ENCODE results near the gene ATP11A.

Gene ATP11A

DNA sequence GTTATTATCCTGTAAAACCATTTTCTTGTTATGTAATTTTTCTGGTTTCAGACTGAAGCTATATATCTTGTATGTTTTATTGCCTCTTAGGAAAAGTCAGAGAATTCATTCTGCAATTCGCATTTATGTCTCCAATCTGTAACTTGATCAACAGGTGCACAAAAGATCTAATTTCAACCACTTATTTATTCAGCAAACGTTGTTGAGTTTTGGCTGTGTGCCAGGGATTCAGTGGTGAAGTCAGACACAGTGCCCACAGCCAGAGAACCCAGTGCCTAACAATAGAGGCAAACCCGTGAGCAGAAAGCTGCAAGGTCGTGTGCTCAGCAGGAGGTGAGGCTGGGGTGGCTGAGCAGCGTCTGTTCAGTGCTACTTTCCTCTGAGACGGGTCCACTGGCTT is 159.7 kb downstream of the ATP11A start:
- Histone ChIP-seq H3K4me3 (ENCODE audit: low read length) (no peak overlapping the region), H3K9me3 (ENCODE audit: insufficient read depth, low read depth, low read length) (no peaks in the 10 kb centered on the region), H3K4me1 (ENCODE audit: insufficient read depth, low read length) (no peaks in the 10 kb centered on the region), H3K27me3 (ENCODE audit: insufficient read depth, low read length) (no peaks in the 10 kb centered on the region), H3K27ac (ENCODE audit: low read length) (no peak overlapping the region), H3K9ac (ENCODE audit: low read depth, low read length) (no peak overlapping the region), H3K36me3 (ENCODE audit: insufficient read depth, low read depth, low read length) (peaks cover 50% of the 10 kb centered on the region)

DNA sequence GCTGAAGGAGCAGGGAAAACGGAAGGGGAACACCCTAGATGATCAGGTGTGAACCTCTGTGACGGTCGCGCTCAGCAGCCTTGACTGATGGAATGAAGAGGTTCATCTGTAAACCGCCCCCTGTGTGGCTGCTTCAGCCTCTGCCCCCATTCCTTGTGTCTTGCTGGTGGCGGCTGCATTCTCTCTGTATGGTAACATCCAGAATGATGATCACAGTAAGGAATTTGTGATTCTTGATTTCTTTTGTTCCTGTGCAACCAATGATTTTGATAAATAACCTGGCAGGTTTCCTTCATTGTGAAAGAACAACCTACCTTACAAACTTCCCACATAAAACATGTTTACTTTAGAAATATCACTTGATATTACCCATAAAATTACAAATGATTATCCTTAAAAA is 160.4 kb downstream of the ATP11A start:
- peaks cover 57% of the 10 kb centered on the region for H3K36me3 ChIP-seq (ENCODE audit: insufficient read depth, low read depth, low read length)
- H3K9me3 ChIP-seq (ENCODE audit: insufficient read depth, low read depth, low read length): no peaks in the 10 kb centered on the region
- H3K27ac ChIP-seq (ENCODE audit: low read length): no peak overlapping the region
- H3K9ac ChIP-seq (ENCODE audit: low read depth, low read length): no peak overlapping the region
- H3K27me3 ChIP-seq (ENCODE audit: insufficient read depth, low read length): no peaks in the 10 kb centered on the region
- no peaks in the 10 kb centered on the region for H3K4me1 ChIP-seq (ENCODE audit: insufficient read depth, low read length)
- H3K4me3 ChIP-seq (ENCODE audit: low read length): no peak overlapping the region

DNA sequence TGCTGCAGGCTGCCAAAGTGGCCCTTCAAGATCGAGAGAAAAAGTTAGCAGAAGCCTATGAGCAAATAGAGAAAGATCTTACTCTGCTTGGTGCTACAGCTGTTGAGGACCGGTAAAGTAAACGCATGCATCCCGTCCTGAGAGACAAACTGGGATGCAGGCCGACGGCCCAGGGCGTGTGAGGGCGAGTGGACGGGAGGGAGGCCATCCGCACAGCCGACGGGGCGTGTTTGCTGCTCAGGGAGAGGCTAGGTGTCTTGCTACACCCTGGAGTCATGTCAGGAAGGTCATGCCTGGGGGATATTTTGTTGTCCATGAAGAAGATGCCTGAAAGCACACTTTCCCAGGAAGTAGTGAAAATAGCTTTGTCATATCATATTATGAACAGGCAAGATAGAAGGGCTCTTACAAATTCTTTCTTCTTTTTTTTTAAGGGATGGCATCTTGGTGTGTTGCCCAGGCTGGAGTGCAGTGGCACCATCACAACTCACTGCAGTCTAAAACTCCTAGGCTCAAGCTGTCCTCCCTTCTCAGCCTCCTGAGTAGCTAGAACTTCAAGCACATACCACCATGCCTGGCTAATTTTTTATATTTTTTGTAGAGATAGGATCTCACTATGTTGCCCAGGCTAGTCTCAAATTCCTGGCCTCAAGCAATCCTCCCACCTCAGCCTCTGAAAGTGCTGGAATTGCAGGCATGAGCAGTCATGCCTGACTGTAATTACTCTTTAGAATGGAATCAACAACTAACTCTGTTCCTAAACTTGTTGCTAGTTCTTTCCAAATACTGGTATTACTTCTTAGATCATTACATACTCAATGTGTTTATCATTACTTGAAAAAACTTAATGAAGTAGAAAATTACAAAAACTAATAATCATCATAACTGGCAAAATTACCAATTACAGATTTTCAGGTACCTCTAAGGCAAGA is 161.5 kb downstream of the ATP11A start:
- Histone ChIP-seq H3K9ac (ENCODE audit: low read depth, low read length) (no peak overlapping the region), H3K36me3 (ENCODE audit: insufficient read depth, low read depth, low read length) (peaks cover 61% of the 10 kb centered on the region), H3K27ac (ENCODE audit: low read length) (no peak overlapping the region), H3K9me3 (ENCODE audit: insufficient read depth, low read depth, low read length) (no peaks in the 10 kb centered on the region), H3K27me3 (ENCODE audit: insufficient read depth, low read length) (no peaks in the 10 kb centered on the region), H3K4me1 (ENCODE audit: insufficient read depth, low read length) (no peaks in the 10 kb centered on the region), H3K4me3 (ENCODE audit: low read length) (no peak overlapping the region)

DNA sequence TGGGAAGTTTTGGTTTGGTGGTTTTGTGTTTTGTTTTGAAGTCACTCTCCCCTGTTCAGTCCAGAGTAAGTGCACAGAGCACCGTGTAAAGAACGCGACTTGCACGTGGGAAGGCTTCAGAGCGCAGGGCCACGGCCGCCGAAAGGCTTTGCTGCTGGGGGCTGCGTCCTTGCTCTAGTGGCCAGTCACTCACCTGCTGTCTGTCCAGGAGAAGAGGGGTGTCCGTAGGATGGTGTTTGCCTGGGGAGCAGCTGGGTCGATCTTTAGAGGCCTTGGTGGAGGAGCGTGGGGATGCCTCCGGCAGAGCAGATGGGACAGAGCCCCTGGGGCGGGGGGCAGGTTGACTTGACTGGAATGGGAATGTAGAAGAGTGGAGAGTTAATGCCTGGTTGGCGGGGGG is 162.6 kb downstream of the ATP11A start:
- Histone ChIP-seq H3K9me3 (ENCODE audit: insufficient read depth, low read depth, low read length) (no peaks in the 10 kb centered on the region), H3K9ac (ENCODE audit: low read depth, low read length) (no peak overlapping the region), H3K27ac (ENCODE audit: low read length) (no peak overlapping the region), H3K4me1 (ENCODE audit: insufficient read depth, low read length) (no peaks in the 10 kb centered on the region), H3K36me3 (ENCODE audit: insufficient read depth, low read depth, low read length) (peaks cover 68% of the 10 kb centered on the region), H3K4me3 (ENCODE audit: low read length) (no peak overlapping the region), H3K27me3 (ENCODE audit: insufficient read depth, low read length) (no peaks in the 10 kb centered on the region)

DNA sequence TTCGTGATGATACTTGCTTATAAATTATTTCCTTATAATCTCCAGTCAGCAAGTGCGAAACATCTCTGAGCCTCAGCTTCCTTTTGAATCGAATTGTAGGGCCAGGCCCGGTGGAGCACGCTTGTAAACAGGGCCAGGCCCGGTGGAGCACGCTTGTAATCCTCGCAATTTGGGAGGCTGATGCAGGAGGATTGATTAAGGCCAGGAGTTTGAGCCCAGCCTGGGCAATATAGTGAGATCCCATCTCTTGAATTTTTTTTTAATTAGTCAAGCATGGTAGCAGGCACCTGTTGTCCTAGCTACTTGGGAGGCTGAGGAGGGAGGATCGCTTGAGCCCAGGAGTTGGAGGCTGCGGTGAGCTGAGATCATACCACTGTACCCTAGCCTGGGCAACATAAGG is 163.0 kb downstream of the ATP11A start:
- Histone ChIP-seq H3K9ac (ENCODE audit: low read depth, low read length) (no peak overlapping the region), H3K36me3 (ENCODE audit: insufficient read depth, low read depth, low read length) (peaks cover 68% of the 10 kb centered on the region), H3K4me1 (ENCODE audit: insufficient read depth, low read length) (no peaks in the 10 kb centered on the region), H3K9me3 (ENCODE audit: insufficient read depth, low read depth, low read length) (no peaks in the 10 kb centered on the region), H3K4me3 (ENCODE audit: low read length) (no peak overlapping the region), H3K27ac (ENCODE audit: low read length) (no peak overlapping the region), H3K27me3 (ENCODE audit: insufficient read depth, low read length) (no peaks in the 10 kb centered on the region)

DNA sequence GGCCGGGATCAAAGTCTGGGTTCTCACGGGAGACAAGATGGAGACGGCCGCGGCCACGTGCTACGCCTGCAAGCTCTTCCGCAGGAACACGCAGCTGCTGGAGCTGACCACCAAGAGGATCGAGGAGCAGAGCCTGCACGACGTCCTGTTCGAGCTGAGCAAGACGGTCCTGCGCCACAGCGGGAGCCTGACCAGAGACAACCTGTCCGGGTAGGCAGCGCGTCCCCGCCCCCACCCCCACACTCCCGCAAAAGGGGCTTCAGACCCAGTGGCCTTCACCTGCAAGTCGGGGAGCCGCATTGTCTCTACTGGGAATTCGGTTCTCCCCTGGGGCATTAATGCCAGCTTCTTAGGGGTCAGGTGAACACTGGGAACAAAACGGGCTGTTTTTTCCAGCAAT is 164.5 kb downstream of the ATP11A start:
- Histone ChIP-seq H3K4me3 (ENCODE audit: low read length) (no peak overlapping the region), H3K36me3 (ENCODE audit: insufficient read depth, low read depth, low read length) (peaks cover 82% of the 10 kb centered on the region), H3K27ac (ENCODE audit: low read length) (no peak overlapping the region), H3K4me1 (ENCODE audit: insufficient read depth, low read length) (no peaks in the 10 kb centered on the region), H3K9ac (ENCODE audit: low read depth, low read length) (no peak overlapping the region), H3K27me3 (ENCODE audit: insufficient read depth, low read length) (no peaks in the 10 kb centered on the region), H3K9me3 (ENCODE audit: insufficient read depth, low read depth, low read length) (no peaks in the 10 kb centered on the region)

DNA sequence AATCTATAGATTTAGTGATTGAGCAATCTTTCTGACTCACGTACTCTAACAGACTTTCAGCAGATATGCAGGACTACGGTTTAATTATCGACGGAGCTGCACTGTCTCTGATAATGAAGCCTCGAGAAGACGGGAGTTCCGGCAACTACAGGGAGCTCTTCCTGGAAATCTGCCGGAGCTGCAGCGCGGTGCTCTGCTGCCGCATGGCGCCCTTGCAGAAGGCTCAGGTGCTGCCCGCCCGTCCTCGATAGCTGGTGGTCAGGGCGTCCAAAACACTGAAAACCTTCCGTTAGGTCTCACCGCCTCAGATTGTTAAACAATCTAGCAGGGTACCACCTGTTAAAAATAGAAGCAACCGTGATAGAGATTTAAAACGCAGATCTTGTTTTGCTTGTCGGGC is 166.0 kb downstream of the ATP11A start:
- Histone ChIP-seq H3K9me3 (ENCODE audit: insufficient read depth, low read depth, low read length) (no peaks in the 10 kb centered on the region), H3K4me1 (ENCODE audit: insufficient read depth, low read length) (no peaks in the 10 kb centered on the region), H3K4me3 (ENCODE audit: low read length) (no peak overlapping the region), H3K27ac (ENCODE audit: low read length) (no peak overlapping the region), H3K9ac (ENCODE audit: low read depth, low read length) (no peak overlapping the region), H3K27me3 (ENCODE audit: insufficient read depth, low read length) (no peaks in the 10 kb centered on the region), H3K36me3 (ENCODE audit: insufficient read depth, low read depth, low read length) (peaks cover 92% of the 10 kb centered on the region)

DNA sequence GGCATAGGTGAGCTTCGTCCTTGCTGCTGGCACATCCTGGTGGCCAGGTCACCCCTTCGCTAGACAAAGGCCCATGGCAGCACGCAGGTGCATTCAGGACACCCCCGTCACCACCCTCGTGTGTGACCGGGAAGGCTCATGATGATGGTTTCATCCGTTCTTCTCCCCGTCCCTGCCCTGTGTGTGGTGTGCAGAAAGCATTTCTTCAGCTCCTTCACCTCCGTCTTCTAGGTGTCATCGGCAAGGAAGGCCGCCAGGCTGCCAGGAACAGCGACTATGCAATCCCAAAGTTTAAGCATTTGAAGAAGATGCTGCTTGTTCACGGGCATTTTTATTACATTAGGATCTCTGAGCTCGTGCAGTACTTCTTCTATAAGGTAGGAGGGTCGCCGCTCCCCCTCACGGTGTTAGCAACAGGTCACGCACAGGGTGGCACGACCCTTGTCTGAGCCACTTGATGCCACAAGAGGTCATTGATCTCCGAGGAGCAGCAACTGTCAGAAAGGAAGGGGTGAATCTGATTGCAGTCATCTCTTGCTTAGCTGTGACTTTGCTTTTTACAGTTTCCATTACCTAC is 168.2 kb downstream of the ATP11A start:
- no peaks in the 10 kb centered on the region for H3K4me1 ChIP-seq (ENCODE audit: insufficient read depth, low read length)
- no peak overlapping the region for H3K9ac ChIP-seq (ENCODE audit: low read depth, low read length)
- no peaks in the 10 kb centered on the region for H3K9me3 ChIP-seq (ENCODE audit: insufficient read depth, low read depth, low read length)
- H3K4me3 ChIP-seq (ENCODE audit: low read length): no peak overlapping the region
- no peaks in the 10 kb centered on the region for H3K27me3 ChIP-seq (ENCODE audit: insufficient read depth, low read length)
- no peak overlapping the region for H3K27ac ChIP-seq (ENCODE audit: low read length)
- H3K36me3 ChIP-seq (ENCODE audit: insufficient read depth, low read depth, low read length): peaks cover 95% of the 10 kb centered on the region

DNA sequence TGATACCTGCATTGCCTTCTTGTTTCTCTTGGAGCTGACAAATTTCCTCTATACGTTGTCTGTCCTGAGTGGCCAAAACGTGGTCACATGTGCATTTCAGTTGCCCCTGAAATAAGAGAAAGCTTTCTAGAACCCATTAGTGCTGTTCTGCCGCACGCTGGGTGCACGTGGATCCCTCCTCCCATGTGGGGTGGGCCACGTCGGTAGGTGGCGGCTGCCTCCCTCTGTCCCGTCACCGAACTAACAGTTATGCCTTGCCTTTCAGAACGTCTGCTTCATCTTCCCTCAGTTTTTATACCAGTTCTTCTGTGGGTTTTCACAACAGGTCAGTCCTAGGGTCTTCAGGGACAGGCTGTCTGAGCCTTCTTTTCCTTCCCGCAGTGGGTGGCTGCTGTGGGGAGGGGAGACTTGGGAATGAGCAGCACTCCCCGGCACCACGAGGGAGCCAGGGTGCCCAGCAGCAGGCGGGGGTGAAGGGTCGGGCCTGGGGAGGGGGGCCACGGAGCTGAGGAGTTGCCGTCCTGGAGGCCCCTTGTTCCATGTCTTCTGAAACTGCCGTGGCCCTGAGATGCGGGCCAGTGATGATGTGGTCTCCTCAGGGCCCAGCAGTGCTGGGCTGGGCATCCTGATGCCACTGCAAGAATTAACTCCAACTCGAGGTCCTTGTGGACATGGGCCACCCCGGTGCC is 169.4 kb downstream of the ATP11A start:
- Histone ChIP-seq H3K9me3 (ENCODE audit: insufficient read depth, low read depth, low read length) (no peaks in the 10 kb centered on the region), H3K36me3 (ENCODE audit: insufficient read depth, low read depth, low read length) (peaks cover 83% of the 10 kb centered on the region), H3K27me3 (ENCODE audit: insufficient read depth, low read length) (no peaks in the 10 kb centered on the region), H3K4me1 (ENCODE audit: insufficient read depth, low read length) (no peaks in the 10 kb centered on the region), H3K9ac (ENCODE audit: low read depth, low read length) (no peak overlapping the region), H3K27ac (ENCODE audit: low read length) (no peak overlapping the region), H3K4me3 (ENCODE audit: low read length) (no peak overlapping the region)

DNA sequence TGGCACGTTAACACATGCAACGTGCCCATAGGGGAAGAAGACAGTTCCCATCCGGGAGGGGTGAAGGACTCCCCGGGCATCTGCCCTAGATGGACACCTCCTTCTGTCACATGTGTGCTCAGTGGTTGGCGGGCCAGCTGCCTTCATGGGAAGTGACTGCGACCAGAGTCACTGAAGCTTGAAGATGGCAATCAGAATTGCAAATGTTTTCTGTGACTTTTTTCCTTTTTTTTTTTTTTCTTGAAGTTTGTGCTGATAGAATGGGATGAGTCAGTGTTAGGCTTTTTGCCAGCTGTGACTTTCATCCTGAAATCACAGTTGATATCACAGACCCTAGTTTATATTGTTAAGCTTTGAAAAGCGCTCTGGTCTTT is 170.0 kb downstream of the ATP11A start:
- H3K27me3 ChIP-seq (ENCODE audit: insufficient read depth, low read length): no peaks in the 10 kb centered on the region
- peaks cover 78% of the 10 kb centered on the region for H3K36me3 ChIP-seq (ENCODE audit: insufficient read depth, low read depth, low read length)
- H3K27ac ChIP-seq (ENCODE audit: low read length): no peak overlapping the region
- no peak overlapping the region for H3K4me3 ChIP-seq (ENCODE audit: low read length)
- H3K9ac ChIP-seq (ENCODE audit: low read depth, low read length): no peak overlapping the region
- H3K9me3 ChIP-seq (ENCODE audit: insufficient read depth, low read depth, low read length): no peaks in the 10 kb centered on the region
- H3K4me1 ChIP-seq (ENCODE audit: insufficient read depth, low read length): no peaks in the 10 kb centered on the region

DNA sequence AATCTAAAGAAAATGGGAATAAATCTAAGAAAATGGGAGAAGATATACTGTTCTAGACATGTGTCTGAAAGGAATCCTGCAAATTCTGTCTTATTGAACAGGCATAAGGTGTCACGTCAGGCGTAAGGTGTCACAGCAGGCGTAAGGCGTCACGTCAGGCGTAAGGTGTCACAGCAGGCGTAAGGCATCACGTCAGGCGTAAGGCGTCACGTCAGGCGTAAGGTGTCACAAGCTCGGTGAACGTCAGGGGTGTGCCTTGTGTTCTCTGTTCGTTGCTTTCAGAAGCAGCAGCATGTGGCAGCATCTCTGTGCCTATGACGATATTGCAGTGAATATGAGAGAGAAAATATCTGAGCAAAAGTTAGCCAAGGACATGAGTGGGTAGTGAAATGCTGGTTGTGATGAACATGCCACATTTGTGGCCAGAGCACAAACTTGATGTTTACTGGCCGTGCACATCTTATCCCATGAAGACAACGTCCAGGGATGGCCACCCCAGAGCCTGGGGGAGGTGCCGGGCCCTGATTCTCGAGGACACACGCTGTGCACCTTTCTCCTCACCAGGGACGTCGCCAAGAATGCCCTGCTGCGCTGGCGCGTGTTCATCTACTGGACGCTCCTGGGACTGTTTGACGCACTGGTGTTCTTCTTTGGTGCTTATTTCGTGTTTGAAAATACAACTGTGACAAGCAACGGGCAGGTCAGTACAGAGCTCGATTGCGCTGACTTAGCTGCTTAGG is 172.2 kb downstream of the ATP11A start:
- no peaks in the 10 kb centered on the region for H3K4me1 ChIP-seq (ENCODE audit: insufficient read depth, low read length)
- peaks cover 63% of the 10 kb centered on the region for H3K36me3 ChIP-seq (ENCODE audit: insufficient read depth, low read depth, low read length)
- H3K27me3 ChIP-seq (ENCODE audit: insufficient read depth, low read length): no peaks in the 10 kb centered on the region
- H3K27ac ChIP-seq (ENCODE audit: low read length): no peak overlapping the region
- no peak overlapping the region for H3K4me3 ChIP-seq (ENCODE audit: low read length)
- H3K9ac ChIP-seq (ENCODE audit: low read depth, low read length): no peak overlapping the region
- H3K9me3 ChIP-seq (ENCODE audit: insufficient read depth, low read depth, low read length): no peaks in the 10 kb centered on the region
